ENCODE measurements around the gene NEDD4L.
"Not testable (repeated sequence)": the region's sequence is repeated elsewhere in the genome, so short reads cannot be mapped to it uniquely, and the experiment has no call there.

Gene NEDD4L

GRCh38 chr18:58275176-58275575 is 231.2 kb downstream of the NEDD4L start:
- no peak for DNase-seq

GRCh38 chr18:58276789-58277739 is 233.0 kb downstream of the NEDD4L start:
- DNase-seq, result no peak

GRCh38 chr18:58279504-58280175 is 235.6 kb downstream of the NEDD4L start:
- DNase-seq, result no peak

- DNase-seq, result no peak
Observed at GRCh38 chr18:58280191-58280590, 236.2 kb downstream of the NEDD4L start.

- not testable (repeated sequence) for DNase-seq
Observed at GRCh38 chr18:58282872-58283271, 238.8 kb downstream of the NEDD4L start.

- no peak for DNase-seq
Observed at GRCh38 chr18:58284699-58285448, 240.8 kb downstream of the NEDD4L start.

- DNase-seq, result no peak
Observed at GRCh38 chr18:58285449-58286130, 241.6 kb downstream of the NEDD4L start.

GRCh38 chr18:58286632-58287352 is 242.8 kb downstream of the NEDD4L start:
- DNase-seq, result no peak

- no peak for DNase-seq
Observed at GRCh38 chr18:58287353-58288274, 243.6 kb downstream of the NEDD4L start.

- DNase-seq, result no peak
Observed at GRCh38 chr18:58288921-58289797, 245.1 kb downstream of the NEDD4L start.

- no peak for DNase-seq
Observed at GRCh38 chr18:58290116-58290695, 246.2 kb downstream of the NEDD4L start.

- DNase-seq, result no peak
Observed at GRCh38 chr18:58291131-58291530, 247.1 kb downstream of the NEDD4L start.

GRCh38 chr18:58292638-58293037 is 248.6 kb downstream of the NEDD4L start:
- no peak for DNase-seq

GRCh38 chr18:58297198-58297597 is 253.2 kb downstream of the NEDD4L start:
- no peak for DNase-seq

GRCh38 chr18:58298251-58299134 is 254.5 kb downstream of the NEDD4L start:
- DNase-seq, result no peak

- no peak for DNase-seq
Observed at GRCh38 chr18:58299135-58299473, 255.1 kb downstream of the NEDD4L start.

- no peak for DNase-seq
Observed at GRCh38 chr18:58299936-58300335, 255.9 kb downstream of the NEDD4L start.

- no peak for DNase-seq
Observed at GRCh38 chr18:58300867-58301266, 256.8 kb downstream of the NEDD4L start.

- no peak for DNase-seq
Observed at GRCh38 chr18:58302811-58303210, 258.8 kb downstream of the NEDD4L start.
